Stimulated activated effector memory CD8-positive, alpha-beta T cell treated with anti-CD3 and anti-CD28 coated beads, Interleukin-12 subunit alpha, Interleukin-12 subunit beta, amount 100 ng/mL, for 72 hours (primary cell): Measurements from ENCODE around the gene BTBD6.
"Not testable (repeated sequence)": the region's sequence is repeated elsewhere in the genome, so short reads cannot be mapped to it uniquely, and the experiment has no call there.

Source experiments
- ATAC-seq: fragments of 150-1000 bp; cut with Tn5 transposase; 2 replicates; pipeline ENCODE4 v1.10.0; 2021
- DNase-seq, 2 donors: peaks; one replicate each; pipeline ENCODE4 v3.0.0; 2021 to 2022; ENCODE audit warnings: low spot score in 2 of 2
- H3K27ac Mint-ChIP-seq: one replicate; pipeline ENCODE4 v1.8.0; 2022; ENCODE audit warnings: mild to moderate bottlenecking, mixed read lengths
- H3K36me3 Mint-ChIP-seq: one replicate; pipeline ENCODE4 v1.8.0; 2022; ENCODE audit warnings: mild to moderate bottlenecking, mixed read lengths
- H3K4me1 Mint-ChIP-seq: one replicate; pipeline ENCODE4 v1.8.0; 2022; ENCODE audit warnings: mixed read lengths
- H3K4me3 Mint-ChIP-seq: one replicate; pipeline ENCODE4 v1.8.0; 2022; ENCODE audit warnings: mild to moderate bottlenecking, mixed read lengths
- H3K9me3 Mint-ChIP-seq: one replicate; pipeline ENCODE4 v1.8.0; 2022; ENCODE audit warnings: mixed read lengths

The BTBD6 gene

GRCh38 chr14:105285174-105285573, 36.8 kb downstream of the BTBD6 start:
- H3K4me3 Mint-ChIP-seq = no peak overlapping the region
- H3K27ac Mint-ChIP-seq = no peak overlapping the region
- DNase-seq (no peak), ATAC-seq (no peak)
- peaks cover 18% of the 10 kb centered on the region for H3K36me3 Mint-ChIP-seq
- peaks cover 51% of the 10 kb centered on the region for H3K4me1 Mint-ChIP-seq
- no peaks in the 10 kb centered on the region for H3K9me3 Mint-ChIP-seq

- peak overlapping the region; percentile 34 for H3K27ac Mint-ChIP-seq
- H3K9me3 Mint-ChIP-seq = no peaks in the 10 kb centered on the region
- no peak for ATAC-seq
- peaks cover 24% of the 10 kb centered on the region for H3K36me3 Mint-ChIP-seq
- peaks cover 57% of the 10 kb centered on the region for H3K4me1 Mint-ChIP-seq
- DNase-seq = no peak
- no peak overlapping the region for H3K4me3 Mint-ChIP-seq
Observed at GRCh38 chr14:105286759-105287144, 38.4 kb downstream of the BTBD6 start.

GRCh38 chr14:105287249-105288102, 39.1 kb downstream of the BTBD6 start:
- peaks cover 24% of the 10 kb centered on the region for H3K36me3 Mint-ChIP-seq
- no peak for ATAC-seq
- no peak for DNase-seq
- no peak overlapping the region for H3K4me3 Mint-ChIP-seq
- no peak overlapping the region for H3K27ac Mint-ChIP-seq
- no peaks in the 10 kb centered on the region for H3K9me3 Mint-ChIP-seq
- H3K4me1 Mint-ChIP-seq = peaks cover 55% of the 10 kb centered on the region

GRCh38 chr14:105288936-105289335, 40.6 kb downstream of the BTBD6 start:
- H3K9me3 Mint-ChIP-seq, H3K4me3 Mint-ChIP-seq, H3K27ac Mint-ChIP-seq, DNase-seq, ATAC-seq: not testable (repeated sequence)
- Mint-ChIP-seq H3K36me3 (peaks cover 24% of the 10 kb centered on the region), H3K4me1 (peaks cover 65% of the 10 kb centered on the region)

- Mint-ChIP-seq H3K27ac (peak overlapping the region; percentile 74), H3K4me3 (peak overlapping the region; percentile 56), H3K9me3 (no peaks in the 10 kb centered on the region), H3K4me1 (peaks cover 64% of the 10 kb centered on the region), H3K36me3 (peaks cover 8% of the 10 kb centered on the region)
- DNase-seq (no peak), ATAC-seq (peak; percentile 52)
Observed at GRCh38 chr14:105290621-105291346, 42.5 kb downstream of the BTBD6 start.

GRCh38 chr14:105292826-105293711, 44.7 kb downstream of the BTBD6 start:
- H3K4me1 Mint-ChIP-seq = peaks cover 50% of the 10 kb centered on the region
- no peaks in the 10 kb centered on the region for H3K9me3 Mint-ChIP-seq
- H3K36me3 Mint-ChIP-seq = peaks cover 6% of the 10 kb centered on the region
- DNase-seq (peak in 1 of 2 donors; percentile 62), ATAC-seq (peak; percentile 52)
- peak overlapping the region; percentile 70 for H3K4me3 Mint-ChIP-seq
- peak overlapping the region; percentile 83 for H3K27ac Mint-ChIP-seq

GRCh38 chr14:105294142-105294597, 45.8 kb downstream of the BTBD6 start:
- ATAC-seq (peak; percentile 90), DNase-seq (no peak)
- peak overlapping the region; percentile 70 for H3K4me3 Mint-ChIP-seq
- peaks cover 6% of the 10 kb centered on the region for H3K36me3 Mint-ChIP-seq
- H3K27ac Mint-ChIP-seq = peak overlapping the region; percentile 83
- no peaks in the 10 kb centered on the region for H3K9me3 Mint-ChIP-seq
- H3K4me1 Mint-ChIP-seq = peaks cover 48% of the 10 kb centered on the region

GRCh38 chr14:105297311-105297710, 49.0 kb downstream of the BTBD6 start:
- Mint-ChIP-seq H3K4me1 (peaks cover 47% of the 10 kb centered on the region), H3K36me3 (peaks cover 13% of the 10 kb centered on the region)
- ATAC-seq, H3K9me3 Mint-ChIP-seq, DNase-seq, H3K4me3 Mint-ChIP-seq, H3K27ac Mint-ChIP-seq: not testable (repeated sequence)

- Mint-ChIP-seq H3K4me1 (peaks cover 31% of the 10 kb centered on the region), H3K9me3 (no peaks in the 10 kb centered on the region), H3K4me3 (peak overlapping the region; percentile 81), H3K27ac (peak overlapping the region; percentile 58), H3K36me3 (peaks cover 13% of the 10 kb centered on the region)
- DNase-seq (peak; percentile 27 to 66), ATAC-seq (peak; percentile 29)
Observed at GRCh38 chr14:105299654-105300541, 51.6 kb downstream of the BTBD6 start.
